HCT116 (cell line): ENCODE data around the gene SRP9. TPM values are rescaled to one million over a fixed set of nuclear protein-coding genes. Genes with fewer than 3 reads are reported as not detected.
"Not testable (repeated sequence)": the region's sequence is repeated elsewhere in the genome, so short reads cannot be mapped to it uniquely, and the experiment has no call there.

Experiments used
- ATAC-seq: fragments of 200-7000 bp; cut with Tn5 transposase; 2 replicates; pipeline ENCODE4 v1.9.1; 2020; ENCODE audit warnings: mild to moderate bottlenecking, moderate library complexity
- BruUV-seq: library from RNA; stranded (reverse); fragments of 400-500 nt; replicated peaks from 2 replicates; lab custom pipeline; 2021; lab: Mats Ljungman, UMichigan
- CTCF ChIA-PET: fragments of 300-600 bp; sonication (Branson Sonifier 250); formaldehyde crosslinking; loops from one replicate; lab custom pipeline; 2021; ENCODE audit warnings: antibody characterized with exemption; lab: Charles Lee
- POLR2A ChIA-PET: fragments of 300-600, 350-600 bp; sonication (Branson Sonifier 250); formaldehyde crosslinking; loops from one replicate; lab custom pipeline; 2021; ENCODE audit warnings: antibody characterized with exemption; lab: Charles Lee
- RAD21 ChIA-PET, 2 experiments: fragments of 300-600 bp; sonication (Branson Sonifier 250); formaldehyde crosslinking; loops; one replicate each; lab custom pipeline; 2023; ENCODE audit warnings: low total read pairs in 2 of 2; ENCODE audit not compliant: uncharacterized antibody in 2 of 2, unreplicated experiment in 2 of 2, low non-redundant PET in 1 of 2; lab: Charles Lee
- DNase-seq: peaks from one replicate; pipeline ENCODE4 v3.0.0-alpha.2; 2010; ENCODE audit warnings: low read depth, low spot score
- H2AFZ ChIP-seq: fragments of 200-600 bp; shearing (Covaris generic), sonication (generic); 2 replicates; pipeline ENCODE4 v1.6.1; 2017; ENCODE audit warnings: low read depth, mixed run types, mixed read lengths, antibody characterized with exemption, low read length; ENCODE audit not compliant: poor library complexity, severe bottlenecking
- H3K27ac ChIP-seq: 2 replicates; pipeline ENCODE4 v1.5.1; 2012; ENCODE audit warnings: low read depth, low read length
- H3K27me3 ChIP-seq: fragments of 200-600 bp; sonication (generic); 2 replicates; pipeline ENCODE4 v1.6.1; 2016; ENCODE audit warnings: mixed run types, low read length, mixed read lengths; ENCODE audit not compliant: insufficient read depth
- H3K36me3 ChIP-seq, 2 experiments: fragments of 200-500 bp in 1 of 2; fragments of 200-600 bp in 1 of 2; sonication (Bioruptor generic) in 1 of 2; sonication (generic) in 1 of 2; 2 replicates each; pipeline versions ENCODE4 v1.5.1 to v1.6.1; 2014 to 2016; ENCODE audit warnings: low read length in 2 of 2, inconsistent platforms in 1 of 2, mixed read lengths in 1 of 2, mixed run types in 1 of 2; ENCODE audit not compliant: insufficient read depth in 2 of 2, control insufficient read depth in 1 of 2
- H3K4me1 ChIP-seq, 2 experiments: fragments of 200-600 bp in 1 of 2; sonication (generic) in 1 of 2; 2 replicates each; pipeline versions ENCODE4 v1.5.1 to v1.6.1; 2012 to 2017; ENCODE audit warnings: low read length in 2 of 2, inconsistent platforms in 1 of 2, mild to moderate bottlenecking in 1 of 2, mixed read lengths in 1 of 2, mixed run types in 1 of 2, moderate library complexity in 1 of 2; ENCODE audit not compliant: insufficient read depth in 2 of 2, control insufficient read depth in 1 of 2
- H3K4me2 ChIP-seq: fragments of 200-600 bp; sonication (generic); 2 replicates; pipeline ENCODE4 v1.6.1; 2017; ENCODE audit warnings: mixed run types, low read length, mixed read lengths
- H3K4me3 ChIP-seq, 2 experiments: fragments of 200-600 bp in 1 of 2; sonication (generic) in 1 of 2; replicated peaks in 1 of 2; 2 replicates each; pipeline ENCODE4 v1.5.1; 2011 to 2016; ENCODE audit warnings: low read length in 2 of 2, control low read depth in 1 of 2, low read depth in 1 of 2, mild to moderate bottlenecking in 1 of 2, mixed read lengths in 1 of 2, mixed run types in 1 of 2
- H3K79me2 ChIP-seq: fragments of 200-600 bp; sonication (generic); 2 replicates; pipeline ENCODE4 v1.6.1; 2017; ENCODE audit warnings: mild to moderate bottlenecking, mixed run types, low read length, moderate library complexity, mixed read lengths; ENCODE audit not compliant: insufficient read depth
- H3K9ac ChIP-seq: fragments of 200-600 bp; sonication (generic); 2 replicates; pipeline ENCODE4 v1.6.1; 2016; ENCODE audit warnings: low read length, mixed read lengths
- H3K9me2 ChIP-seq: fragments of 200-600 bp; sonication (generic), shearing (Covaris generic); 2 replicates; pipeline ENCODE4 v1.6.1; 2017; ENCODE audit warnings: mixed run types, mild to moderate bottlenecking, moderate library complexity; ENCODE audit not compliant: insufficient read depth
- H3K9me3 ChIP-seq, 2 experiments: fragments of 200-500 bp in 1 of 2; fragments of 200-600 bp in 1 of 2; sonication (Bioruptor generic) in 1 of 2; sonication (generic) in 1 of 2; 2 replicates each; pipeline ENCODE4 v1.6.1; 2014 to 2017; ENCODE audit warnings: low read length in 2 of 2, mixed read lengths in 2 of 2, inconsistent platforms in 1 of 2, low read depth in 1 of 2, mild to moderate bottlenecking in 1 of 2, mixed run types in 1 of 2, moderate library complexity in 1 of 2; ENCODE audit not compliant: control insufficient read depth in 1 of 2, insufficient read depth in 1 of 2
- H4K20me1 ChIP-seq: fragments of 200-600 bp; sonication (generic), shearing (Covaris generic); 2 replicates; pipeline ENCODE4 v1.6.1; 2017; ENCODE audit warnings: mixed run types, mild to moderate bottlenecking, moderate library complexity; ENCODE audit not compliant: insufficient read depth
- MAX ChIP-seq: IDR thresholded peaks from 2 replicates; pipeline ENCODE4 v1.6.1; 2012
- POLR2AphosphoS5 ChIP-seq: IDR thresholded peaks from 2 replicates; pipeline ENCODE4 v1.6.1; 2011; ENCODE audit warnings: mild to moderate bottlenecking, low read depth, low read length, moderate library complexity
- intact Hi-C: fragments of 100-400 bp; cut with micrococcal nuclease; formaldehyde crosslinking; loops from 2 replicates; pipeline ENCODE4 v1.10.0; 2022
- total RNA-seq: library from RNA; stranded (reverse); gene quantifications from one replicate; pipeline ENCODE4 v1.2.1, GENCODE V29; 2021; ENCODE audit not compliant: unreplicated experiment

SRP9 gene
- total RNA-seq, 1 experiment from 2014 or later: 220 TPM

GRCh38 chr1:225778337-225778669 lies 677 bp downstream of the SRP9 start:
- Histone ChIP-seq H3K4me1 (peaks cover 8 to 15% of the 10 kb centered on the region in 2 experiments; a peak in 3 of 4 replicates), H3K9me2 (no peaks in the 10 kb centered on the region), H3K27me3 (no peaks in the 10 kb centered on the region), H4K20me1 (peaks cover 11% of the 10 kb centered on the region; the same call in 1 of the 2 replicates), H3K79me2 (peaks cover 57% of the 10 kb centered on the region), H3K36me3 (peaks cover 6 to 15% of the 10 kb centered on the region in 2 experiments; a peak in 3 of 4 replicates), H3K27ac (peak overlapping the region; percentile 82), H3K9ac (peak overlapping the region; percentile 95), H3K4me2 (peak overlapping the region; percentile 83), H3K4me3 (peak overlapping the region; percentile 87 to 95), H3K9me3 (no peaks in the 10 kb centered on the region), H2AFZ (no peak overlapping the region)
- CTCF ChIA-PET: interaction anchor here (1.0 to 1.7 kb wide), 8 partner anchors 8 to 304 kb away, joined by 4 to 11 read pairs (median 6); no protein-coding TSS in a partner anchor
- no TSS peak for BruUV-seq
- RAD21 ChIA-PET: interaction anchor here in 1 of 2 experiments (1.3 to 1.7 kb wide), 3 partner anchors 105 to 303 kb away, joined by 4 to 5 read pairs (median 4); partner anchors contain the start of gene TMEM63A
- POLR2A ChIA-PET: interaction anchor here (1.2 to 1.5 kb wide), 4 partner anchors 9 to 123 kb away, joined by 3 to 7 read pairs (median 4); partner anchors contain the start of genes EPHX1 and TMEM63A
- intact Hi-C loops: loop anchor here (10.0 kb wide), 1 partner anchor 106 kb away; the partner anchor contains the start of genes LEFTY1 and TMEM63A
- ATAC-seq (no peak), DNase-seq (no peak)
- TF ChIP-seq POLR2AphosphoS5 (no peak), MAX (0 out of 2 replicates have a peak, but pooled peaks have one; percentile 22)

GRCh38 chr1:225779165-225779564 lies 1.5 kb downstream of the SRP9 start:
- H2AFZ ChIP-seq, ATAC-seq, H3K27me3 ChIP-seq, H3K9me3 ChIP-seq, DNase-seq, H3K9me2 ChIP-seq, H3K27ac ChIP-seq, RAD21 ChIA-PET, BruUV-seq, CTCF ChIA-PET, POLR2A ChIA-PET: not testable (repeated sequence)
- Histone ChIP-seq H3K4me1 (peaks cover 8 to 15% of the 10 kb centered on the region in 2 experiments; a peak in 3 of 4 replicates), H4K20me1 (peaks cover 17% of the 10 kb centered on the region), H3K4me2 (peak overlapping the region; percentile 83), H3K4me3 (peak overlapping the region; percentile 87 to 95), H3K9ac (peak overlapping the region; percentile 95), H3K79me2 (peaks cover 66% of the 10 kb centered on the region), H3K36me3 (peaks cover 13 to 23% of the 10 kb centered on the region in 2 experiments)
- intact Hi-C loops: loop anchor here (10.0 kb wide), 1 partner anchor 106 kb away; the partner anchor contains the start of genes LEFTY1 and TMEM63A
